ENCODE measurements around the gene RPTOR.

DNA sequence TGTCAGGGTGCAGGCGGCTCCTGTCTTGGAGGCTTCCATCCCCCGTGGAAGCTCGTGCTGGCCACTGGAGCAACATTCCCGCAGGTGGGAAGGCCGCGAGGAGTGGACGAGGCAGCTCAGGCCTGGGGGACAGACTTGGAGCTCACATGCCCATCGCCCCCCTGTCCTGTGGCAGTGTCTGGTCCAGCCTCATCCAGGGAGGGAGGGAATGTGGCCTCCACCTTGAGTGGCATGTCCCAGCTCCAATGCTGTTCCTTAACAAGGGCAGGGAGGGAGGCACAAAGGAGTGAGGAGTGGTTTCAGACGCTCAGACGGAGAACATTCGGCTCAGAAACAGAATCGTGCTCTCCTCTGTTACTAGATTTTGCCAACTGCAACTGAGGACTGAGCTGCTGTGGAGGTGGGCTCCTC is 287.6 kb downstream of the RPTOR start:
- TF ChIP-seq EZH2phosphoT487 (IDR thresholded peaks at IDR 0.05; ENCODE audit: low read depth): no peak
- TF ChIP-seq, protein P1, sequence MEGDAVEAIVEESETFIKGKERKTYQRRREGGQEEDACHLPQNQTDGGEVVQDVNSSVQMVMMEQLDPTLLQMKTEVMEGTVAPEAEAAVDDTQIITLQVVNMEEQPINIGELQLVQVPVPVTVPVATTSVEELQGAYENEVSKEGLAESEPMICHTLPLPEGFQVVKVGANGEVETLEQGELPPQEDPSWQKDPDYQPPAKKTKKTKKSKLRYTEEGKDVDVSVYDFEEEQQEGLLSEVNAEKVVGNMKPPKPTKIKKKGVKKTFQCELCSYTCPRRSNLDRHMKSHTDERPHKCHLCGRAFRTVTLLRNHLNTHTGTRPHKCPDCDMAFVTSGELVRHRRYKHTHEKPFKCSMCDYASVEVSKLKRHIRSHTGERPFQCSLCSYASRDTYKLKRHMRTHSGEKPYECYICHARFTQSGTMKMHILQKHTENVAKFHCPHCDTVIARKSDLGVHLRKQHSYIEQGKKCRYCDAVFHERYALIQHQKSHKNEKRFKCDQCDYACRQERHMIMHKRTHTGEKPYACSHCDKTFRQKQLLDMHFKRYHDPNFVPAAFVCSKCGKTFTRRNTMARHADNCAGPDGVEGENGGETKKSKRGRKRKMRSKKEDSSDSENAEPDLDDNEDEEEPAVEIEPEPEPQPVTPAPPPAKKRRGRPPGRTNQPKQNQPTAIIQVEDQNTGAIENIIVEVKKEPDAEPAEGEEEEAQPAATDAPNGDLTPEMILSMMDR (IDR thresholded peaks at IDR 0.05; ENCODE audit: low read depth, low read length): no peak
